HepG2 (cell line): Measurements from ENCODE around the gene HS2ST1. TPM values are rescaled to one million over a fixed set of nuclear protein-coding genes. Genes with fewer than 3 reads are reported as not detected.

Experiments
- ATAC-seq: fragments of 200-7000 bp; cut with Tn5 transposase; 3 replicates; pipeline ENCODE4 v1.9.1; 2020; ENCODE audit warnings: mild to moderate bottlenecking, moderate library complexity
- BruUV-seq: library from RNA; stranded (reverse); fragments of 400-500 nt; replicated peaks from 2 replicates; lab custom pipeline; 2021; lab: Mats Ljungman, UMichigan
- CTCF ChIA-PET: fragments of 300-600 bp; formaldehyde crosslinking; extraction: SDS; loops from one replicate; lab custom pipeline; 2021; ENCODE audit warnings: low total read pairs, inconsistent platforms, low intra/inter-chr PET ratio; lab: Yijun Ruan, JAX
- POLR2A ChIA-PET: fragments of 350-600 bp; sonication (Branson Sonifier 250); formaldehyde crosslinking; loops from one replicate; lab custom pipeline; 2020; ENCODE audit warnings: antibody characterized with exemption, inconsistent platforms; lab: Yijun Ruan, JAX
- DNase-seq: peaks from one replicate; pipeline ENCODE4 v3.0.0-alpha.2; 2015; ENCODE audit warnings: low spot score
- FAIRE-seq: peaks from 3 replicates; lab custom pipeline; 2011; peaks lifted over from hg19 to GRCh38; lab: Jason Lieb, UNC
- H2AFZ ChIP-seq: one replicate; pipeline ENCODE4 v1.6.1; 2011; ENCODE audit warnings: low read length, inconsistent platforms
- H3K27ac ChIP-seq: fragments of 300-600 bp; 3 replicates; pipeline ENCODE4 v1.8.0; 2011; ENCODE audit warnings: mixed run types, mild to moderate bottlenecking, mixed read lengths, low read length, inconsistent platforms; ENCODE audit not compliant: insufficient read depth; ENCODE audit errors: extremely low read length
- H3K27me3 ChIP-seq, 2 experiments: fragments of 200-600 bp in 1 of 2; 2 replicates in 1 of 2; 3 replicates in 1 of 2; pipeline versions ENCODE4 v1.6.0 to v1.8.0; 2011; ENCODE audit warnings: low read length in 2 of 2, mild to moderate bottlenecking in 2 of 2, moderate library complexity in 2 of 2, inconsistent platforms in 1 of 2; ENCODE audit not compliant: insufficient read depth in 2 of 2, control insufficient read depth in 1 of 2
- H3K36me3 ChIP-seq, 2 experiments: fragments of 200-600 bp in 1 of 2; replicated peaks in 1 of 2; 2 replicates in 1 of 2; 3 replicates in 1 of 2; pipeline versions ENCODE4 v1.5.1 to v1.8.0; 2011; ENCODE audit warnings: low read length in 2 of 2, inconsistent platforms in 1 of 2; ENCODE audit not compliant: insufficient read depth in 2 of 2, control insufficient read depth in 1 of 2
- H3K4me1 ChIP-seq: 2 replicates; pipeline ENCODE4 v1.5.1; 2012; ENCODE audit warnings: low read length, inconsistent platforms; ENCODE audit not compliant: insufficient read depth
- H3K4me2 ChIP-seq: 2 replicates; pipeline ENCODE4 v1.6.0; 2011; ENCODE audit warnings: low read depth, low read length, inconsistent platforms
- H3K4me3 ChIP-seq, 3 experiments: fragments of 200-600 bp in 1 of 3; sonication (generic), shearing (Covaris generic) in 1 of 3; replicated peaks in 1 of 3; 2 replicates each; pipeline ENCODE4 v1.5.1; 2011 to 2016; ENCODE audit warnings: low read length in 3 of 3, inconsistent platforms in 2 of 3, low read depth in 2 of 3, mild to moderate bottlenecking in 2 of 3, control low read depth in 1 of 3, mixed read lengths in 1 of 3; ENCODE audit not compliant: insufficient read depth in 1 of 3
- H3K79me2 ChIP-seq: one replicate; pipeline ENCODE4 v1.6.1; 2011; ENCODE audit warnings: low read length, inconsistent platforms; ENCODE audit not compliant: insufficient read depth
- H3K9ac ChIP-seq: 2 replicates; pipeline ENCODE4 v1.6.0; 2011; ENCODE audit warnings: mild to moderate bottlenecking, low read depth, low read length, inconsistent platforms; ENCODE audit not compliant: insufficient read depth
- H3K9me3 ChIP-seq: 2 replicates; pipeline ENCODE4 v1.5.1; 2012; ENCODE audit warnings: mild to moderate bottlenecking, low read length
- H4K20me1 ChIP-seq: 2 replicates; pipeline ENCODE4 v1.6.0; 2011; ENCODE audit warnings: inconsistent platforms, mild to moderate bottlenecking, low read length, moderate library complexity; ENCODE audit not compliant: insufficient read depth
- ARNT2 ChIP-seq: sonication (generic); formaldehyde crosslinking; IDR thresholded peaks from 2 replicates; pipeline ENCODE4 v1.8.0; 2022; ENCODE audit warnings: mild to moderate bottlenecking, low read depth, missing genetic modification reagents, moderate library complexity
- ATF7 ChIP-seq, 2 experiments: fragments of 450-650 bp in 1 of 2; sonication (generic) in 1 of 2; formaldehyde crosslinking in 1 of 2; IDR thresholded peaks; 2 replicates each; pipeline versions ENCODE4 v1.4.0 to v1.6.1; 2016 to 2020; ENCODE audit warnings: antibody characterized with exemption in 1 of 2, mild to moderate bottlenecking in 1 of 2, missing genetic modification reagents in 1 of 2
- DMAP1 ChIP-seq: IDR thresholded peaks from 2 replicates; pipeline ENCODE4 v1.6.1; 2016
- GTF2F1 ChIP-seq: fragments of 150-350 bp; IDR thresholded peaks from 2 replicates; pipeline ENCODE4 v1.6.1; 2014; ENCODE audit warnings: low read length
- HMG20B ChIP-seq: conservative IDR thresholded peaks from 2 replicates; pipeline ENCODE4 v1.6.1; 2016; ENCODE audit warnings: missing genetic modification reagents, missing compliant biosample characterization
- HNF4A ChIP-seq: sonication (generic); formaldehyde crosslinking; IDR thresholded peaks from 2 replicates; pipeline ENCODE4 v1.4.0; 2020; ENCODE audit warnings: missing genetic modification reagents
- HOXA5 ChIP-seq: sonication (generic); formaldehyde crosslinking; IDR thresholded peaks from 2 replicates; pipeline ENCODE4 v1.4.0; 2020; ENCODE audit warnings: missing genetic modification reagents
- IRF9 ChIP-seq: sonication (generic); formaldehyde crosslinking; IDR thresholded peaks from 2 replicates; pipeline ENCODE4 v1.8.0; 2022; ENCODE audit warnings: missing genetic modification reagents, mild to moderate bottlenecking, borderline replicate concordance
- MEIS1 ChIP-seq: sonication (generic); formaldehyde crosslinking; IDR thresholded peaks from 2 replicates; pipeline ENCODE4 v1.9.0; 2021; ENCODE audit warnings: mild to moderate bottlenecking, missing genetic modification reagents, moderate library complexity, borderline replicate concordance
- MTA1 ChIP-seq: sonication (generic); formaldehyde crosslinking; IDR thresholded peaks from 2 replicates; pipeline ENCODE4 v1.4.0; 2020; ENCODE audit warnings: missing genetic modification reagents, mild to moderate bottlenecking, borderline replicate concordance
- PHF5A ChIP-seq: IDR thresholded peaks from one replicate; pipeline ENCODE4 v1.6.1; 2018; ENCODE audit warnings: low read depth, missing genetic modification reagents; ENCODE audit not compliant: unreplicated experiment
- RFXANK ChIP-seq: IDR thresholded peaks from 2 replicates; pipeline ENCODE4 v1.6.1; 2016
- SP2 ChIP-seq: sonication (generic); formaldehyde crosslinking; IDR thresholded peaks from 2 replicates; pipeline ENCODE4 v1.5.1; 2020; ENCODE audit warnings: mild to moderate bottlenecking, missing genetic modification reagents
- TCF7 ChIP-seq: sonication (generic); IDR thresholded peaks from 2 replicates; pipeline ENCODE4 v1.6.1; 2016; ENCODE audit warnings: antibody characterized with exemption, low read depth
- TEAD3 ChIP-seq: optimal IDR thresholded peaks from 2 replicates; pipeline ENCODE3; 2016; ENCODE audit warnings: borderline replicate concordance
- TGIF2 ChIP-seq: IDR thresholded peaks from 2 replicates; pipeline ENCODE4 v1.6.1; 2016; ENCODE audit warnings: control low read depth, missing compliant biosample characterization
- ZBTB3 ChIP-seq: sonication (generic); formaldehyde crosslinking; IDR thresholded peaks from 2 replicates; pipeline ENCODE4 v1.4.0; 2020; ENCODE audit warnings: low read depth, mild to moderate bottlenecking, moderate library complexity, missing genetic modification reagents, borderline replicate concordance
- ZBTB8A ChIP-seq: sonication (generic); formaldehyde crosslinking; IDR thresholded peaks from 2 replicates; pipeline ENCODE4 v1.4.0; 2020; ENCODE audit warnings: mild to moderate bottlenecking, low read depth, missing genetic modification reagents, borderline replicate concordance
- ZNF512B ChIP-seq: sonication (generic); formaldehyde crosslinking; IDR thresholded peaks from 2 replicates; pipeline ENCODE4 v1.5.1; 2020; ENCODE audit warnings: missing genetic modification reagents, mild to moderate bottlenecking, borderline replicate concordance
- ZNF670 ChIP-seq: sonication (generic); formaldehyde crosslinking; IDR thresholded peaks from 2 replicates; pipeline ENCODE4 v1.8.0; 2022; ENCODE audit warnings: mild to moderate bottlenecking, missing genetic modification reagents, borderline replicate concordance
- ZNF780A ChIP-seq: sonication (generic); formaldehyde crosslinking; IDR thresholded peaks from 2 replicates; pipeline ENCODE4 v1.8.0; 2022; ENCODE audit warnings: mild to moderate bottlenecking, missing genetic modification reagents, moderate library complexity
- WGBS: methylation state at CpG from one replicate; pipeline ENCODE4 v1.1.6; 2017; ENCODE audit warnings: low lambda C conversion rate; 5-methylcytosine and 5-hydroxymethylcytosine counted together
- in situ Hi-C: cut with HindIII; loops from 2 replicates; pipeline ENCODE4 v1.10.0; 2017; ENCODE audit warnings: low pct_unique_long_range_greater_than_20kb; ENCODE audit not compliant: extremely low pct_ligation_motif_present
- intact Hi-C: fragments of 100-400 bp; cut with micrococcal nuclease; formaldehyde crosslinking; loops from one replicate; pipeline ENCODE4 v1.10.0; 2022; ENCODE audit not compliant: unreplicated experiment
- polyA plus RNA-seq, 8 experiments: library from polyadenylated mRNA; depleted of rRNA in 3 of 8; stranded (reverse) in 7 of 8; unstranded in 1 of 8; fragments of >200 nt; fragmentation: Illumina TruSeq in 4 of 8; extraction: Trizol in 4 of 8; gene quantifications; 2 replicates each; pipeline versions ENCODE4 v1.2.1 to v1.2.3, GENCODE V29; 2011 to 2016; ENCODE audit warnings: low read depth in 4 of 8, missing spikeins in 1 of 8, mixed read lengths in 1 of 8; ENCODE audit not compliant: insufficient read depth in 1 of 8
- total RNA-seq, 5 experiments: library from RNA; depleted of rRNA; stranded (reverse); fragments of >200 nt; fragmentation: Illumina TruSeq; extraction: Trizol; gene quantifications; 2 replicates each; pipeline ENCODE4 v1.2.3, GENCODE V29; 2016; ENCODE audit warnings: low read depth in 1 of 5

HS2ST1 gene
- total and polyA plus RNA-seq, 2 of the 13 experiments (the other 11 are each of a cell fraction or from before 2014, with no cell fraction given): 22.1 to 58.7 TPM

GRCh38 chr1:86972262-86972661, 57.8 kb downstream of the HS2ST1 start (continued):
- TF ChIP-seq HMG20B (CRISPR knock-in tag) (no peak), HOXA5 (CRISPR knock-in tag) (no peak), TGIF2 (CRISPR knock-in tag) (no peak), HNF4A (CRISPR knock-in tag) (peak; percentile 37; the same call in 1 of the 2 replicates), ZBTB3 (CRISPR knock-in tag) (no peak), MEIS1 (no peak)
- TF ChIP-seq, all 625 proteins: peak for 3

GRCh38 chr1:86975993-86976550, 61.6 kb downstream of the HS2ST1 start:
- no peak for TF ChIP-seq DMAP1 (CRISPR knock-in tag)
- TF ChIP-seq ZNF780A: no peak
- TF ChIP-seq ATF7 (IDR thresholded peaks at IDR 0.05): no peak
- TF ChIP-seq ATF7 (CRISPR knock-in tag; IDR thresholded peaks at IDR 0.05): no peak
- no peak for TF ChIP-seq ARNT2
- no peak for TF ChIP-seq SP2
- TF ChIP-seq ZNF670 (CRISPR knock-in tag): no peak
- TF ChIP-seq GTF2F1: no peak
- TF ChIP-seq IRF9: no peak
- no peak for TF ChIP-seq ZNF512B (CRISPR knock-in tag)
- no peak for TF ChIP-seq RFXANK (CRISPR knock-in tag)
- no peak for TF ChIP-seq MTA1
- TF ChIP-seq ZBTB8A: no peak
- no peak for TF ChIP-seq TCF7
- no peak for TF ChIP-seq PHF5A (CRISPR knock-in tag)
- TF ChIP-seq TEAD3 (CRISPR knock-in tag): no peak
- Histone ChIP-seq H3K27me3 (no peaks in the 10 kb centered on the region; a peak in 1 of 5 replicates), H3K4me1 (peaks cover 28% of the 10 kb centered on the region), H3K4me2 (no peak overlapping the region), H3K9me3 (no peaks in the 10 kb centered on the region), H3K9ac (no peak overlapping the region), H3K4me3 (no peak overlapping the region), H4K20me1 (no peaks in the 10 kb centered on the region), H3K27ac (no peak overlapping the region), H2AFZ (no peak overlapping the region), H3K79me2 (peaks cover 81% of the 10 kb centered on the region), H3K36me3 (no peaks in the 10 kb centered on the region)
- CTCF ChIA-PET: no interaction called here
- DNase-seq: no peak
- in situ Hi-C loops (no loop called here), intact Hi-C loops (no loop called here)
- no TSS peak for BruUV-seq
- no peak for ATAC-seq
- WGBS: 96% methylated on average over 2 of the region's 2 CpGs
- no peak for FAIRE-seq
- POLR2A ChIA-PET: no interaction called here
